ENCODE data around the gene TMEM119. TPM values are rescaled to one million over a fixed set of nuclear protein-coding genes. Genes with fewer than 3 reads are reported as not detected.

The TMEM119 gene
- total and polyA plus RNA-seq, 9 of the 15 experiments (the other 6 are each of a cell fraction or from before 2014, with no cell fraction given), result 0.18 TPM; not detected in 8

DNA sequence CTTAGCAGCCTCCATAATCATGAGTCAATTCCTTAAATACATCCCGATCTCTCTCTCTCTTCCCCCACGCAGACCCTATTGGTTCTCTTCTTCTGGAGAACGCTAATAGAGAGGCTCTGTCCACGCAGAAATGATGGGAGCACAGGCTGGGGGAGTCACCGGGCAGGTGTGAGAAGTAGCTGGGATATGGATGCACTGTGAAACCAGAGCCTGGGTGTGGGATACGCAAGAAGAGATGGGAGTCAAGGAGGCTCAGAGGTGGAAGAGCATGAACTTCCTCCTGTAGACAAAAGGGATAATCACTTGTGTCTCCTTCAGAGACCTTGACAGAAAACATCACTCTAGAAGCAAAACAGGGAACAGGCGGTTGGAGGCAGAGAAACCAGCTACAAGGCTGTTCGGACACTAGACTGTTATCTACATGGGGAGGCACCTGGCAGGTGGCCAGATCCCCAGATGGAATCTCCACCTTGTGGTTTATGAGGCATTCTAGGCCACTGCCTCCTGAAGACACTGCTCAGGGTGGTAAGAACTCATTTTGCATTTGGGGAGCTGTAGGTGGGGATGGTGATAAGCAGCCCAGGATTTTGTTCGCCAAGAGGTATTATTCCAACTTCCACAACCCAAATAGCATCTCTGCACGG is 43.0 kb upstream of the TMEM119 start (continued):
- TF ChIP-seq, protein P1, sequence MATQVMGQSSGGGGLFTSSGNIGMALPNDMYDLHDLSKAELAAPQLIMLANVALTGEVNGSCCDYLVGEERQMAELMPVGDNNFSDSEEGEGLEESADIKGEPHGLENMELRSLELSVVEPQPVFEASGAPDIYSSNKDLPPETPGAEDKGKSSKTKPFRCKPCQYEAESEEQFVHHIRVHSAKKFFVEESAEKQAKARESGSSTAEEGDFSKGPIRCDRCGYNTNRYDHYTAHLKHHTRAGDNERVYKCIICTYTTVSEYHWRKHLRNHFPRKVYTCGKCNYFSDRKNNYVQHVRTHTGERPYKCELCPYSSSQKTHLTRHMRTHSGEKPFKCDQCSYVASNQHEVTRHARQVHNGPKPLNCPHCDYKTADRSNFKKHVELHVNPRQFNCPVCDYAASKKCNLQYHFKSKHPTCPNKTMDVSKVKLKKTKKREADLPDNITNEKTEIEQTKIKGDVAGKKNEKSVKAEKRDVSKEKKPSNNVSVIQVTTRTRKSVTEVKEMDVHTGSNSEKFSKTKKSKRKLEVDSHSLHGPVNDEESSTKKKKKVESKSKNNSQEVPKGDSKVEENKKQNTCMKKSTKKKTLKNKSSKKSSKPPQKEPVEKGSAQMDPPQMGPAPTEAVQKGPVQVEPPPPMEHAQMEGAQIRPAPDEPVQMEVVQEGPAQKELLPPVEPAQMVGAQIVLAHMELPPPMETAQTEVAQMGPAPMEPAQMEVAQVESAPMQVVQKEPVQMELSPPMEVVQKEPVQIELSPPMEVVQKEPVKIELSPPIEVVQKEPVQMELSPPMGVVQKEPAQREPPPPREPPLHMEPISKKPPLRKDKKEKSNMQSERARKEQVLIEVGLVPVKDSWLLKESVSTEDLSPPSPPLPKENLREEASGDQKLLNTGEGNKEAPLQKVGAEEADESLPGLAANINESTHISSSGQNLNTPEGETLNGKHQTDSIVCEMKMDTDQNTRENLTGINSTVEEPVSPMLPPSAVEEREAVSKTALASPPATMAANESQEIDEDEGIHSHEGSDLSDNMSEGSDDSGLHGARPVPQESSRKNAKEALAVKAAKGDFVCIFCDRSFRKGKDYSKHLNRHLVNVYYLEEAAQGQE (IDR thresholded peaks at IDR 0.05; ENCODE audit: borderline replicate concordance), result peak; percentile 97
- TF ChIP-seq, protein P1 (CRISPR knock-in tag; IDR thresholded peaks at IDR 0.05; ENCODE audit: low read depth), result no peak
- TF ChIP-seq PTBP1 (IDR thresholded peaks at IDR 0.05; ENCODE audit: low read depth, low read length) (no peak), BACH1 (tag; IDR thresholded peaks at IDR 0.05) (peak; percentile 32; the same call in 1 of the 2 replicates), NBN (IDR thresholded peaks at IDR 0.05; ENCODE audit: low read depth) (peak; percentile 84; the same call in 1 of the 2 replicates), FOXM1 (IDR thresholded peaks at IDR 0.05; ENCODE audit: low read depth) (no peak), FOXM1 (CRISPR knock-in tag; IDR thresholded peaks at IDR 0.05; ENCODE audit: low read depth) (no peak), RNF2 (IDR thresholded peaks at IDR 0.05) (peak; percentile 59; the same call in 1 of the 2 replicates), NRF1 (conservative IDR thresholded peaks at IDR 0.05 in 1 of 2, IDR thresholded peaks at IDR 0.05 in 1 of 2) (peak; percentile 27 to 37; a peak in 2 of 4 replicates), GATAD2A (IDR thresholded peaks at IDR 0.05) (no peak)
- TF ChIP-seq, protein P2, sequence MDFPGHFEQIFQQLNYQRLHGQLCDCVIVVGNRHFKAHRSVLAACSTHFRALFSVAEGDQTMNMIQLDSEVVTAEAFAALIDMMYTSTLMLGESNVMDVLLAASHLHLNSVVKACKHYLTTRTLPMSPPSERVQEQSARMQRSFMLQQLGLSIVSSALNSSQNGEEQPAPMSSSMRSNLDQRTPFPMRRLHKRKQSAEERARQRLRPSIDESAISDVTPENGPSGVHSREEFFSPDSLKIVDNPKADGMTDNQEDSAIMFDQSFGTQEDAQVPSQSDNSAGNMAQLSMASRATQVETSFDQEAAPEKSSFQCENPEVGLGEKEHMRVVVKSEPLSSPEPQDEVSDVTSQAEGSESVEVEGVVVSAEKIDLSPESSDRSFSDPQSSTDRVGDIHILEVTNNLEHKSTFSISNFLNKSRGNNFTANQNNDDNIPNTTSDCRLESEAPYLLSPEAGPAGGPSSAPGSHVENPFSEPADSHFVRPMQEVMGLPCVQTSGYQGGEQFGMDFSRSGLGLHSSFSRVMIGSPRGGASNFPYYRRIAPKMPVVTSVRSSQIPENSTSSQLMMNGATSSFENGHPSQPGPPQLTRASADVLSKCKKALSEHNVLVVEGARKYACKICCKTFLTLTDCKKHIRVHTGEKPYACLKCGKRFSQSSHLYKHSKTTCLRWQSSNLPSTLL (IDR thresholded peaks at IDR 0.05), result no peak
- TF ChIP-seq, protein P3, sequence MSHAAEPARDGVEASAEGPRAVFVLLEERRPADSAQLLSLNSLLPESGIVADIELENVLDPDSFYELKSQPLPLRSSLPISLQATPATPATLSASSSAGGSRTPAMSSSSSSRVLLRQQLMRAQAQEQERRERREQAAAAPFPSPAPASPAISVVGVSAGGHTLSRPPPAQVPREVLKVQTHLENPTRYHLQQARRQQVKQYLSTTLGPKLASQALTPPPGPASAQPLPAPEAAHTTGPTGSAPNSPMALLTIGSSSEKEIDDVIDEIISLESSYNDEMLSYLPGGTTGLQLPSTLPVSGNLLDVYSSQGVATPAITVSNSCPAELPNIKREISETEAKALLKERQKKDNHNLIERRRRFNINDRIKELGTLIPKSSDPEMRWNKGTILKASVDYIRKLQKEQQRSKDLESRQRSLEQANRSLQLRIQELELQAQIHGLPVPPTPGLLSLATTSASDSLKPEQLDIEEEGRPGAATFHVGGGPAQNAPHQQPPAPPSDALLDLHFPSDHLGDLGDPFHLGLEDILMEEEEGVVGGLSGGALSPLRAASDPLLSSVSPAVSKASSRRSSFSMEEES (CRISPR knock-in tag; IDR thresholded peaks at IDR 0.05), result no peak
- TF ChIP-seq, protein P4, sequence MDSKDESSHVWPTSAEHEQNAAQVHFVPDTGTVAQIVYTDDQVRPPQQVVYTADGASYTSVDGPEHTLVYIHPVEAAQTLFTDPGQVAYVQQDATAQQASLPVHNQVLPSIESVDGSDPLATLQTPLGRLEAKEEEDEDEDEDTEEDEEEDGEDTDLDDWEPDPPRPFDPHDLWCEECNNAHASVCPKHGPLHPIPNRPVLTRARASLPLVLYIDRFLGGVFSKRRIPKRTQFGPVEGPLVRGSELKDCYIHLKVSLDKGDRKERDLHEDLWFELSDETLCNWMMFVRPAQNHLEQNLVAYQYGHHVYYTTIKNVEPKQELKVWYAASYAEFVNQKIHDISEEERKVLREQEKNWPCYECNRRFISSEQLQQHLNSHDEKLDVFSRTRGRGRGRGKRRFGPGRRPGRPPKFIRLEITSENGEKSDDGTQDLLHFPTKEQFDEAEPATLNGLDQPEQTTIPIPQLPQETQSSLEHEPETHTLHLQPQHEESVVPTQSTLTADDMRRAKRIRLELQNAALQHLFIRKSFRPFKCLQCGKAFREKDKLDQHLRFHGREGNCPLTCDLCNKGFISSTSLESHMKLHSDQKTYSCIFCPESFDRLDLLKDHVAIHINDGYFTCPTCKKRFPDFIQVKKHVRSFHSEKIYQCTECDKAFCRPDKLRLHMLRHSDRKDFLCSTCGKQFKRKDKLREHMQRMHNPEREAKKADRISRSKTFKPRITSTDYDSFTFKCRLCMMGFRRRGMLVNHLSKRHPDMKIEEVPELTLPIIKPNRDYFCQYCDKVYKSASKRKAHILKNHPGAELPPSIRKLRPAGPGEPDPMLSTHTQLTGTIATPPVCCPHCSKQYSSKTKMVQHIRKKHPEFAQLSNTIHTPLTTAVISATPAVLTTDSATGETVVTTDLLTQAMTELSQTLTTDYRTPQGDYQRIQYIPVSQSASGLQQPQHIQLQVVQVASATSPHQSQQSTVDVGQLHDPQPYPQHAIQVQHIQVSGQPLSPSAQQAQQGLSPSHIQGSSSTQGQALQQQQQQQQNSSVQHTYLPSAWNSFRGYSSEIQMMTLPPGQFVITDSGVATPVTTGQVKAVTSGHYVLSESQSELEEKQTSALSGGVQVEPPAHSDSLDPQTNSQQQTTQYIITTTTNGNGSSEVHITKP (IDR thresholded peaks at IDR 0.05; ENCODE audit: partially characterized antibody), result peak; percentile 88
